GM21381 (cell line): Measurements from ENCODE around the gene TMEM63A.
"Not testable (repeated sequence)": the region's sequence is repeated elsewhere in the genome, so short reads cannot be mapped to it uniquely, and the experiment has no call there.

Experiments
- ATAC-seq: cut with Tn5 transposase; IDR thresholded peaks from one replicate; pipeline ENCODE4 v1.9.1; 2021; ENCODE audit warnings: mild to moderate bottlenecking, moderate library complexity; ENCODE audit not compliant: unreplicated experiment

TMEM63A gene

DNA sequence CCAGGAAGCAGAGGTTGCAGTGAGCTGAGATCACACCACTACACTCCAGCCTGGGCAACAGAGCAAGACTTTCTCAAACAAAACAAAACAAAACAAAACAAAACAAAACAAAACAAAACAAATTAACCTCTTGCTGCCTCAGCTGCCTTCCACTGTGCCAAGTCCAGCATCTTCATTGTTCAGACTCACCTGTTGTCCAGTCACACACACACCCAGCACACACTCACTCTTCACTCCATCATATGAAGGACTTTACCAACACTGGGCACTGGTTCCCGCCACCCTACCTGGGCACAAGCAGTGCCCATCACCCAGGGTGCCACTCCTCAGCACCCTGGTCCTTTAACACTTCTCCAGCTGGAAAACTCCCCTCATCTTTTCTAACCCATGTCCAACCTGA, 27.3 kb upstream of the TMEM63A start:
- ATAC-seq: no peak

DNA sequence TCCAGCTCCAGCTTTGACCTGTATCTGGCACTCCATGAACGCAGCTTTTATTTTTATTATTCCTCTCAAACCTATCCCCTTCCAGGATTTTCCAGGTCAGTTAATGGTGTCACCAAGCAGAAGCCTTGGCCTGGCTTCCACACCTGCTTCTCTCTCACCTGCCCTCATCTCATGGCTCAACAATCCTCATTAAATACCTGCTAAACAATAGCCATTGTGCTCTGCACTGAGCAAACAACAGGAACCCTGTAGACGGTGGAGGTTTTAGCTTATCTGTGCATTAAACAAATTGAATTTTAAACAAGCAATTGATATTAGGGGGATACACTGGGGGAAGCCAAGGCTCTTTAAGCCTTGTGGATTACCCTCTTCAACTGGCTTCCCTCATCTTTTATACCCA, 26.6 kb upstream of the TMEM63A start:
- ATAC-seq: no peak

DNA sequence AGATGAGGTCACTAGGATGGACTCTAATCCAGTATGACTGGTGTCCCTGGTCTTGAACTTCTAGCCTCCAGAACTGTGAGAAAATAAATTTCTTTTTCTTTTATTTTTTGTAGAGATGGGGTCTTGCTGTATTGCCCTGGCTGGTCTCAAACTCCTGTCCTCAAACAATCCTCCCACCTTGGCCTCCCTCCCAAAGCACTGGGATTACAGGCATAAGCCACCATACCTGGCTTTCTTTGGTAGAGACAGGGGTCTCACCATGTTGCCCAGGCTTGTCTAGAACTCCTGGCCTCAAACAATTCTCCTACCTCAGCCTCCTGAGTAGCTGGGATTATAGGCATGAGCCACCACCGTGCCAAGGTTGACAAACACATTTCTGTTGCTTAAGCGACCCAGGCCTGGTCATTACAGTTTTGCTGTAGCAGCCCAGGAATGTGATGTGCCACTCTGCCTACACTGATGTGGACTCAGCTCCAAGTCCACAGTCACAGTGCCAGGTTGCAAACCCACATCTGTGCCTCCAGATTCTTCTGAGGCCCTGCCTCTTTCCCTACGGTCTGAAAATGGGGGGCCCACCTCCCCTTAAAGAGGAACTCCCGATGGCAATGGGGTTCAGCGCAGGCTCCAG, 25.9 kb upstream of the TMEM63A start:
- no peak for ATAC-seq

DNA sequence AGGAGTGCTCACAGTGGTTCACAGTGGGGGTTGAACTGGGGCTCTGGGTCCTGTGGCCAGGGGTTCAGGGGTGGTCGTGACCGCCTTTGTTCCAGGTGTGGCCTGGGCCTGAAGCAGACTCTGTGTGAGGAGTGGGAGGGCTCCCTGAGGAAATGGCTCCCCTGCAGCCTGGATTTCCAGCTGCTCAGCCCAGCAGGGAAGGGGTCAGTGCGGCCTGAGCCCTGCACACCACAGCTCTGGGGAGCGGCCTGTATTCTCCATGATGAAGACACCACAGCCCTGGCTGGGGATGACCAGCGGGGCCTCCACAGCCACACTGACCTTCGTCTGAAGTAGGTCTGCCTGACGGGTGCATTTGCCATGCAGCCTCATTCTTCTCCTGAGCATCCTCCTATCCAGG, 25.2 kb upstream of the TMEM63A start:
- no peak for ATAC-seq

DNA sequence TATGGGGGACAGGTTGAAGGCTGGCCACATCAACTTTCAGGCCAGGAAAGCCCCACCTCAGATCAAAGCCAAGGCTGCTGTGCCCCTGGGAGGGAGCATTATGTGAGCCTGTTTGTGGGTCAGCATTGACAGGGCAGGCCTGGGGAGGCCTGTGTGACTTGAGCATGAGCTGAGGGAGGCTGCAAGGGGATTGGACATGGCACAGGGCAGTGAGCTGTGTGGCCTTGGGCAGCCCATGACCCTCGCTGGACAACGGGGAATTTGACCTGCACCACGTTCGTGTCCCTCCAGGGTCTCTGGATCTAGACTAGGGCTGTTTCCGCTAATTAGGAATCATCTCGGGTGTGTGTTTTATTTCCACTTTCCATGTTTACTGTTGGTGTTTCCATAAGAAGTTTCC, 24.3 kb upstream of the TMEM63A start:
- ATAC-seq: no peak

DNA sequence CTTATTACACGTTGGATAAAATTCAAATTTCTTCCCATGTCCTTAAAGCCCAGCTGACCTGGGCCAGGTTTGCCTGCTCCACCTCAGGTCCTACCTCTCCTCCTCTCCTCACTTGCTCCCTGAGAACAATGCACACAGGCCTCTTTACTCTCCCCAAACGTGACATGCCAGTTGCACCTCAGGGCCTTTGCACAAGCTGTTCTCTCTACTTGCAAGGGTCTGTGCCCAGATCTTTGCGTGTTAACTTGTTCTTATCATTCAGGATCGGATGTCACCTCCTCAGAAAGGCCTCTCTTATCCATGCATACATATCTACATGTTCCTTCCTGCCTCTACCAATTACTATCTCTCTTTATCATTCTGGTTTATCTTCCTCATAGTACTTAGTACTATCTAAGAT, 21.4 kb upstream of the TMEM63A start:
- no peak for ATAC-seq

DNA sequence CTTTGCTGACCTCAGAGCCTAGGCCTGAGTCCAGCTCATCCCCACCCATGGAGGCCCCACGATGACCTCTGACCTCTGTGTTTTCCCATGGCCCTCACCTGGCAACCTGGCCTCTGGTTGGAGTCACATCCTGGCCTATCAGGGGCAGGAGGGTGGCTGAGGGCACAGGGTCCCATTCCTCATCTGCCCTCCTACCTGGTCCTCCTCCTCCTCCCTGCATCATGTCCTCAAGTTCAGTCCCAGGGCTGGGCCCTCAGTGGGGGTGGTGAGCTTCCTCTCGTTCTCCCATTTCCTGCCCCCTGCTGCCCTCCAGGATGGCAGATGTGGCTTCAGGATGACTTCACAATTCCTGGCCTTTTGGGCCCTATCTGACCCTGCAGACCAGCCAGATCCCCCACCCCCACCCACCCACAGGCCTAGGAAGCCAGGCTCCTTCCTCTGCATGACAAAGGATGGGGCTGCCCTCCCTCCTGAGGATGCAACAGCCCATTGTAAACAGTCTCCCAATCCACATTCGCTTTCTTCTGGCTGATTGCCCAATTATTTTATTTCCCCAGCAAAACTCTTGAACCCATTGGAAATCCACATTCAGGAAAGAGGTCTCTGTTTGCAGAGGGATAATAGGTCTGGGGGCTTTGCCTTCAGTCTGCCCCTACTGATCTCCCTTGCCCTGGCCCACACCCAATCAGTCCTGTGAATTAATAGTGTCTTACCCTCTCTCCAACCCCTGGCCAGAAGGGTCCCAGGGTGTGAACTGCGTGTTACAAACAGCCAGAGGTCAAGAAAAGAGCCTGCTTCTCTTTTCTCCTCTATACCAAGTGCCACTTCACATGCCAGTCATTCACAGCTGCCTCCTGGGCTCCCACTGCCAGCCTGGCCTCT, 17.1 kb upstream of the TMEM63A start:
- no peak for ATAC-seq

DNA sequence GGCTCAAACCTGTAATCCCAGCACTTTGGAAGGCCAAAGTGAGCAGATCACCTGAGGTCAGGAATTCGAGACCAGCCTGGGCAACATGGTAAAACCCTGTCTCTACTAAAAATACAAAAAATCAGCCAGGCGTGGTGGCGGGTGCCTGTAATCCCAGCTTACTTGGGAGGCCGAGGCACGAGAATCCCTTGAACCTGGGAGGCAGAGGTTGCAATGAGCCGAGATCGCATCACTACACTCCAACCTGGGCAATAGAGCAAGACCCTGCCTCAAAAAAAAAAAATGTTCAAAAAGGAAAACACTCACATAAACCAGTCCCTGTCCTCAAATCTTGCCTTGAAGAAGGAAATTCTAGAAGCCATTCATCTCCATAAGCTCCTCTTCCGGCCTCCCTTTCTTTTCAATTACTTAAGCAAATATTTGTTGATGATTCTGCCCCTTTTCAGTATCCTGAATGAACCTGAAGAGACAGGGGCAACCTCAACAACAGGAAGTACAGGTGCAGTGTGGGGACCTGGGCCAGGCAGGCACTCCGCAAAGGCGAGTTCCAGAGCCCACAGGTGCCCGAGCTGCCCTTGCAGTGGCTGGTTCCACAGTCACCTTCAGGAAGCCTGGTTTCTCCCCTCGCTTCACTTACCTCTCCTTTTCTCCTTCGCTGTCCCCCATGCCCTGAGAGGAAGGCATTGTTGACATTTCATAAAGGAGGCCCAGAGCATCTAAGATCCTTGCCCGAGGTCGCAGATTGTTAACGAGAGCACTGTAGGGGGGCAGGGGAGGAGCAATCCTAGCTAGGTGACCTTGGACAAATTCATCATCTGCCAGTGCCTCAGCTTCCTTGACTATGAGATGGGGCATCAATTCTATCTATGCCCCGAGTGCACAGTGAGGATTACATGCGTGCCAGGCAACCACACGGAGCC, 15.7 kb upstream of the TMEM63A start:
- ATAC-seq: no peak

DNA sequence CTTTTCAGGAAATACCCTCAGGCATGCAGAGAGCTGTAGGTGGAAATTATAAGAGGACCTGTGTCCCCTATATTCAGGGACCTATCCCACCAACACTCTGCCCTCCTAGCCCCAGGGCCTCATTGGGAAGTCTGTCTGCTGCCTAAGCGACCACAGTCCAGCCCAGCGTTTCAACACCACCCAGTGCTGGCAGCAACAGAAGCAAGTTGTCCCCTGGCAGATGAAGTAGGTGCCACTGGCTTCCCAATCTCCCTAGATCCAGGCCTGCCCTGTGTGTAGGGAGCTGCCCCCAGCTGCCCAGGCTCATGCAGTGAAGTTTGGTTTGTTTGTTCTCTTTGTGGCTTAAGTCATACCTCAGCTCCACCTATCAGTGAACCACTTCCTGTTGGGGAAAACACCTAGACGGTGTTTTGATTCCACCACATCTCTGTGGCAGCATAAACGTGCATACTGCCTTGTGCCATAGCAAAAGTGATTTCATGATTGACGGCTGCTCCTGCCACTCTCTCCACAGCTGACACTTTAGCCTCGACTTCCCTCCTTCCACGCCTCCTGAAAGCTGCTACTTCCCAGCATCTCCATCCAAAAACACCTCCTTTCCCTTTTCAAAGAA, 14.9 kb upstream of the TMEM63A start:
- ATAC-seq: peak; percentile 100

DNA sequence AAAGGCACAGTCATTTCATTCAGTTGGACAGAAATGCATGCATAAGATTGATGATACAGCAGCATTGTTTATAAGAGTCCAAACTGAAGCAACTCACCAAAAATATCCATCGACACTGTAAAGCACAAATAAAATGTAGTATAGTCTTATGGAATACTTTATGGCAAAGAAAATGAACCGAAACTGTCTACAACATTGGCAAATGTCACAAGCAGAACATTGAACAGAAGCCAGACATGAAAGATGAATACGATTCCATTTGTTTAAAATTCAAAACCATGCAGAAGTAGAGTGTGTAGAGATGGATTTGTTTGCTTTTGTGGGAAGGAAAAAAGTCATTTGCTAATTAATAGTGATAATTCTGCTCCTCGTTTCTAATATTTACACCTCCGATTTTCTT, 14.3 kb upstream of the TMEM63A start:
- no peak for ATAC-seq

DNA sequence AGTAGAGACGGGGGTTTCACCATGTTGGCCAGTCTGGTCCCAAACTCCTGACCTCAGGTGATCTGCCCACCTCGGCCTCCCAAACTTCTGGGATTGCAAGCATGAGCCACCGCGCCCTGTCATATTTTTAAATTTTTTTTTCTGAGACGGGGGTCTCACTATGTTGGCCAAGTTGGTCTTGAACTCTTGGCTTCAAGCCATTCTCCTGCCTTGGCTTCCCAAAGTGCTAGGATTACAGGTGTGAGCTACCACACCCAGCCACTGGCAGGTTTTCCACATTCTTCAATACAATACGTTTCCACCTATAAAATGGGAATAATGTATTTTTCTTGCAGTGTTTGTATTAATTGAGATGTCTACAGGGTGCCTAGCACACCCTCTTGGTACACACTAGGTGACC, 10.1 kb upstream of the TMEM63A start:
- no peak for ATAC-seq

DNA sequence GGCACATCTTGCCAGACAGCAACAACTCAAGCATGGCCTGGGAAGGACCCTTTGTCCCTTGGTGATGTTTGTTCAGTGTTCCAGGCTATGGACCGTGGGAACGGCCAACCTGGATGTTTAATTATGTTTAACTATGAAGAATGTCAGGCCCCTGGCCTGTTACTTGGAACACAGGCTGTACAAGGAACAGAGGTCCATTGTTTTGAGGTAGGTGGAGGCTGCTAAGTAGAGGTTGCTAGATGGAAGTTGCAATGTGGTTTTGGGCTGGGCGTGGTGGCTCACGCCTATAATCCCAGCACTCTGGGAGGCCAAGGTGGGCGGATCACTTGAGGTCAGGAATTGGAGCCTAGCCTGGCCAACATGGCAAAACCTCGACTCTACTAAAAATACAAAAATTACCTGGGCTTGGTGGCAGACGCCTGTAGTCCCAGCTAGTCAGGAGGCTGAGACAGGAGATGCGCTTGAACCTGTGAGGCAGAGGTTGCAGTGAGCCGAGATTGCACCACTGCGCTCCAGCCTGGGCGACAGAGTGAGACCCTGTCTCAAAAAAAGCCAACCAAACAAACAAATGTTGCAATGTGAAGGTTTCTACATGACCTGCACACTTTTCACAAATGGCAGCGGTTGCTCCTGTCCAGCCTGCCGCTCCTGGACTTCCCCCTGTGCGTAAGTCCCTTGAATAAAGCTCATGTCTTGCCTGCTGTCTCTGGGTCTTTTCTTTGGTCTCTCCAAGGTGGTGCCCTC, 9.2 kb upstream of the TMEM63A start:
- ATAC-seq: no peak

DNA sequence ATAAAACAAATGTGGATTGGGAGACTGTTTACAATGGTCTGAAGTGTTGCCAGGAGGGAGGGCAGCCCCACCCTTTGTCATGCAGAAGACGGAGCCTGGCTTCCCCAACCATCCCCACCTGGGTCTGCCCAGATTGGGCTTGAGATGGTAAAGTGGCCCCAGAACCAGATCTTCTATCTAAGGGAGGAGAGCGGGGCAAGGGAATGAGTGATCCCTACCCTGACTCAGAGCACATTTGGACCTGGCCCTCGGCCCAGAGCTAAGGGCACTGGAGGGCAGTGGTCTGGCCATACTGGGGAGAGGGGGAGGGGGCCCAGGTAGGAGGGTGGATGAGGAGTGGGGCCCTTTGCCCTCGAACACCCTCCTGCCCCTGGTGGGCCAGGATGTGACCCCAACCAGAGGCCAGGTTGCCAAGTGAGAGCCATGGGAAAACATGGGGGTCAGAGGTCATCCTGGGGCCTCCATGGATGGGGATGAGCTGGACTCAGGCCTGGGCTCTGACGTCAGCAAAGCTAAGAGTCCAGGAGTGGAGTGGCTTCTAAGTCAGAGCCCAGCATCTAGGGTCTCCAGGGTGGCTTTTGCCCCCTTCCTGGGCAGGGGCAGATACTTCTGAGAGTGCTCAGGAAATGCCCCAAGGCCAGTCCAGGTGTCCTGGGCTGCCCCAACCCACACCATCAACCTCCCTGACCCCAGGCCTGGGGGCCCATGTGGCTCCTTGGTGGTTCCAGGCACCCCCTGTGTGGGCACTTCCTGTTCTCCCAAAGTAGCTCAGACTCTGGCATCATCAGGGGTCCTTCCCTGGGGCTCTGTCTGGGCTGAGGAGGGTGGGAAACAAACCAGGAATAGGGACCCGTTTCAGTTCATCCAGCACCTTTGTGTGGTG, 8.4 kb upstream of the TMEM63A start:
- ATAC-seq: no peak

DNA sequence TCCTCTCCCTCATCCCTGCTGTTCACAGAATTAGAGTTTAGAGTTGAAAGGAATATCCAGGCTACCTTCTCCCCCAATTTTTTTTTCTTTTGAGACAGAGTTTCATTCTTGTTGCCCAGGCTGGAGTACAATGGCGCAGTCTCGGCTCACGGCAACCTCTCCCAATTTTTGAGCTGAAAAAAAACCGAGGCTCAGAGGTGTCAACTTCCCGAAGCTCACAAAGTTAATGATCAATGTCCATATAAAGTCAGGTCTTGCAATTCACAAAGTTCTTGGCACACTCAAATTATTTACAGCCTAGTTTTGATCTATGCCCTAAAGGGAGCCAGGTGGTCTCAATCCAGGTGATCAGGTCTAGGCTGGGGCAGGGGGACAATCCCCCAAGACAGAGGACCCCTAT, 7.6 kb upstream of the TMEM63A start:
- no peak for ATAC-seq

DNA sequence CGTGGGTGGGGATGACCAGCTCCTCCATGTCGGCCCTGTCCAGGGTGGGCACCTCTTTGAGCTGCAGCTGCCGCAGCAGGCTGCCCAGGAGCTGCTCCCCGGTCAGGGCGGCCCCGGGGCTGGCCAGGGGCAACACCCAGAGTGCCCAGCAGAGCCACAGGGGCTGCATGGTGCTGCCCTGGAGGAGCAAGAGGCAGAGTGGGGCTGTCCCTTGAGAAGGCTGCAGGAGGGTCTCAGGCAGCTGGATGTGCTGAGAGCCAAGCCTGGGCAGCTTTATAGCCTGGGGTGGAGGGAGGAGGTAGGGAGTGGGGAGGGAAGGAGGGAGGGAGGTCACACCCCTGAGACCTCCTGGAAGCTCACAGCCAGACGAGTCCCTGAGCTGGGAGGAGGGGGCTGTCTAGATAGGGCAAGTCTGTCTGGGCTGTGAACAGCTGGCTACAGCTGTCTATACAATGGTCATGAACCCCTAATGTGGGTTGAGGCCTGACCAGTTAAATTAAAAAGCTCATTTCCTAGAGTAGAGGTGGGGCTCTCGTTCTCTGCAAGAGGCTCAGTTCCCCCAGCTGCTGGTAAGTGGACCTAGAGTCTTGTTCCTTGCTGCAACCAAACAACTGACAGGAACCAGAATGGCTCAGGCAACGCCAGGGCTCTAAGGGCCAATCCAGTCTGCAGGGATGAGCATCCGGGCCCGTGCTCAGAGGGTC, 6.9 kb upstream of the TMEM63A start, which contains the start of gene LEFTY1:
Gene LEFTY1, minus strand, starts transcription at position 249 of the 704 bp plus-strand sequence. Its CDS starts 80 bp downstream, at position 169.
- ATAC-seq: no peak

DNA sequence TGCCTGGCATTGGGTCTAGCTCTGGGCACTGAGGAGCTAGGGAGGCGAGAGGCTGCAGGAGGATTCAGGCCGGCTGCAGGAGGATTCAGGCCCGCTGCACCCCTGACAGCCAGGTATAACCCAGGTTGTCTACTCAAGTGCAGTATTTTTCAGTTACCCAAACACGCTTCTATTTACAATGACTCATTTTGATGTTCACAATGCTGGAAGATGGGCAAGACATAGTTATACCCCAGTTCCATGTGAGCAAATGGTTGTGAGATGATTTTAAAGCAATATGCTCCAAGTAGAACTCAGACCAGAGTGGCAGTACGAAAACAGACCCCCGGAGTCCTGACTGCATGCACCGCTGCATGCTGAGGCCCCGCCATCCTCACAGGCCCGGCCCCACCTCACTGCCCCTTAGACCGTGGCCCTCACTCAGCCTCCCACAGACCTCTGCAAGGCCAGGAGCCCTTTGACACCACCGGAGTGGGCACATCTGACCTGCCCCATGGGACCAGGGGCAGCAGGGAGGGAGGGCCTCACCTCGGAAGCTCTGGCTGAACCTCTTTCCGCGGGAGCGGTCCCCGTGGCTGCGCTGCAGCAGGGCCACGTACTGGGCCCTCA, 6.2 kb upstream of the TMEM63A start:
- ATAC-seq: no peak

DNA sequence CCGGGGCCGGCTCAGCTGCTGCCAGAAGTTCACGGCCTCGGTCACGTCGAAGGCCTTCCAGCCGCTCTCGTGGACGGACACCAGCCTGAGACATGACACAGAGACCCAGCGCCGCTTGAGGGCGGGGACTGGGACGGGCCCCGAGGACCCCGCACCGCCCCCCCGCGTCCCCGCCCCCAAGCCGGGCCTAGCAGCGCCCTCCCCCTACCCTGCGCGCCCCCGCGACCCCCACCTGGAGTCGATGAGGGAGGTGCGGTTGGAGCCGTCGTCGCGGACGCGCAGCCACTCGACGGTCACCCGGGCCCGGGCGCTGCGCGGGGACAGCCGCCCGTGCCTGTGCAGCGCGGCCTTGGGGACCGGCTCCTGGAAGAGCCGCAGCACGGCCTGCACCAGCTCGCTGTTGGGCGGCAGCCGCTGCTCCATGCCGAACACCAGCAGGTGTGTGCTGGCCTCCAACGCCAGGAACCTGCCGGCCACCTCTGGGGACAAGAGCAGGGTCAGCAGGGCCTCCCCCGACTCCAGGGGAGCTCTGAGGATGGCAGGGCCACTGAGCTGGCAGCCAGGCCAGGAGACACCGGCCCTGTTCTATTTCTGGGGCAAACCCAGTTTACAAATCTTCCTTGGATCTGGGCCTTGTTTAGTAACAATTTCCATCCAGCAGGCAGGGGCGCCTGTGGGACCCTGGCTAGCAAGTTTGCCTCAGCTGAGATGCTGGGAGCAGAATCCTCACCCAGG, 5.5 kb upstream of the TMEM63A start:
- not testable (repeated sequence) for ATAC-seq

DNA sequence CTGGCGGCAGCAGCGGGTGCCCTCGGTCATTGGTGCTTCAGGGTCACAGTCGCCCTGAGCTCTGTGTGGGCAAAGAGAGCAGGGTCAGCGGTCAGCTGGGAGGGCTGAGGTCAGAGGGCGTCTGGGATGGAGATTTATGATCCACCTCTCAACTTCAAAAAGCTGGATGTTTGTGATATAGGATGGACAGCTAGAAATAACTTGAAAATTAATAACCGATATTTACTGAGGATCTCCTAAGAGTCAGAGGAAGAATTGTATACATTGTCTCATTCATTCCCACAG, 4.8 kb upstream of the TMEM63A start:
- no peak for ATAC-seq
